ENCODE measurements around the gene SPIN1.

SPIN1 gene

DNA sequence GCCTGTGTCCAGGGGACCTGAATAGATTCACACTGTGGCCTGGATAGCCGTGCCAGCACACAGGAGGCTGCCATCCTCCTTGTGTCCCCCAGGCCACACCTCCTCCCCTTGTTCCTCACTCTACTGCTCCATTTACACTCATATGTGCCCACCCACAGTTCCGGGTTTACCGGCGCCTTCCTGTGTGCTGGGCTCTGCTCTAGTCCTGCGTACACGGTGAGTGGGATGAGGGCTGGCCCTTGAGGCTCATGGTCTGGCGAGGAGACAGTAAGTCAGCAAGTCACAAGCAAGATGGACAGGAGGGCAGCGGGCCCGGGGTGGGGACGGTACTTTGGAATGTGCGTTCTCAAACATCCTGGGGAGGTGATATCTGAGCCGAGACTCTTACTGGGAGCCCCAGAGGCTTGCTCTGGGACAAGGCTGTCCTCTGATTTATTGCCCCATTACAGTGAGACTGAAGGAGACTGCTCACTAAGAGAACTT lies 114.3 kb downstream of the SPIN1 start:
- no peak for DNase-seq

DNA sequence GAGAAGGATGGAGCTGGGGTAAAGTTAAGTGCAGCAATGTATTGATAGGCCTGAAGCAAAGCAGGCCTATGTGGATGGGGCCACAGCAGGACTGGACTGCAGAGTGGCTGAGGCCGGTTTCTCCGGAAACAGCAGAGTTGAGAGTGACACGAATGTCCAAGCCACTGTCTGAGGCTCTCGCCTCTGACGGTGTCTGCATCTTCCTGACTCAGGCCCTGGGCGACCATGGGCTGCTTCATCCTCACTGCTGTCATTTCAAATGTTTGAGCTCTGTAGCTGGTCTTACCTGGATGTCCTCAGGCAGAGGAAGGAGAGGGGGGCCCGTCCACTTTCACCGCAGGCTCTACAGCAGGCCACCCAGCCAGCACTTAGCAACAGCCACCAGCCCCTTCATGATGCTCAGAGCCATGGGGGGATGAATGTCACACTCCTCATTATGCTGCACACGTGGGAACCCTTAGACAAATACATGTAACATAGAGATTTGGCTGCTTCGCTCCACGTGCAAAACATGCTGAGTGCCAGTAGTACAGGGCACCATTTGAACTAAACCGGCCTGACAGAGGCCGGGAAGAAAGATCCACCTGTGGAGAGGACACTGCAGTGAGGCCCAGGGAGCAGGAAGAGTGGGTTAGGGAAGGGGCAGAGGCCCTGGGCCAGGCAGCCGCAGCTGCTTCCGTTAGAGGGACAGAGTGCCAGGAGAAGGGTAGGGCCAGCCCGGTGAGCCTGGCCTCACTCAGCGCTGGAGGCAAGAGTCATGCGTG lies 115.0 kb downstream of the SPIN1 start:
- DNase-seq = no peak

DNA sequence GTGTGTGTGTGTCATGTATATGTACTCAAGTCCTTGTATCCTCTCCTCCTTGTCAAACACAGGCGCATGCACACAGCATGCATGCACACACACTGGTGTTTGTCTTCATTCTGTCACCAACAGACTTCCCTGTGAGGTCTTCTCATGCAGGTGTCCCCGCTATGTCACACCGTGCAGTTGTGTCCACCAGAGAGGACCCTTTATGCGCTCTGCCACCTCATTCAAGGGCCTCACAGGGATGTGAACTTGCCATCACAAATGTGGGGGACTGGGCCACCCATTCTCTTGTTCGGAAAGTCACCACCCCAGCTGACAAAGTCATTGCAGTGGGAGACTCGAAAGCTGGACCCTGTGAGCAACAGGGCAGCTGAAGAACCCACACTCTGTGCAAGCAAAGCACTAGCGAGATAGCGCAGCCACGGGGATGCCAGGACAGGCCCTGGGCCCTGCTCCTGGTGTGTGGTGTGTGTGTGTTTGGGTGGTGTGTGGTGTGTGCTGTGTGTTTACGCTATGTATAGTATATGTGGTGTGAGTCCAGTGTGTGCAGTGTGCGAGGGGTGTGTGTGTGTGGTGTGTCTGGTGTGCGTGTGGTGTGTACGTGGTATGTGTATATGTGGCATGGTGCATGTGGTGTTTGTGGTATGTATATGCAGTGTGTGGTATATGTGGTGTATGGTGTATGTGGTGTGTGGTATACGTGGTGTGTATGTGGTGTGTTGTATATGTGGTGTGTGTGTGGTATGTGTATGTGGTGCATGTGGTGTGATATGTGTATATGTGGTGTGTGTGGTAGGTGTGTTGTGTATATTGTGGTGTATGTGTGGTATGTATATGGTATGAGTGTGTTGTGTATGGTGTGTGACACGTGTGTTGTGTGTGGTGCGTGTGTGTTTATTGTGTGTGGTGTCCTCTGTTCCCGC lies 115.9 kb downstream of the SPIN1 start:
- no peak for DNase-seq

DNA sequence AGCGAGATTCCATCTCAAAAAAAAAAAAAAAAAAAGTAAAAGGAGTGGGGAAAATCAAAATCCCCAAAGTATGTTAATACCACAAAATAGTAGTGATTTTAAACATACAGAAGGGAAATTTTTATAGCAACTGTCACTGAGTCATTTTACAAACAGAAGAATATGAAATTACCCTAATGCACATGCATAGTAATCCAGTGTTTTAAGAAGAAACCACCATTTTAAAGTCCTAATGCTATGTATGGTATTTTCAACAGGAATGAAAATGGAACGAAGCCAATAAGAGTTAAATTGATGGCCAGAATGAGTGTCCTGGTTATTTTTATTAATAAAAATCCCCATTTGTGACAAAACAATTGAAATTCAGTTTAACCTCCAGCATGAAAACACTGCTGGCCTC lies 120.1 kb downstream of the SPIN1 start:
- DNase-seq = no peak

DNA sequence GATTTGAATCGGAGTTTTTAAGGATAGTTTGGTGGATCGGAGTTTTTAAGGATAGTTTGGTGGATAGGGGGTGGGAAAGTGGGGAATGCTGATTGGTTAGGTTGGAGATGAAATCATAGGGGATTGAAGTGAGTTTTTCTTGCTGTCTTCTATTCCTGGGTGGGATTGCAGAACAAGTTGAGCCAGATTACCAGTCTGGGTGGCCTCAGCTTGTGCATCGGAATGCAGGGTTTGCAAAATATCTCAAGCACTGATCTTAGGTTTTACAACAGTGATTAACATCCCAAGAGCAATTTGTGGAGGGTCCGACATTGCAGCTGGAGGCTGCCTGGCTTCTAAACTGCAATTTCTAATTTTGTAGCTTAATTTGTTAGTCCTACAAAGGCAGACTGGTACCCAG lies 123.7 kb downstream of the SPIN1 start:
- no peak for DNase-seq

DNA sequence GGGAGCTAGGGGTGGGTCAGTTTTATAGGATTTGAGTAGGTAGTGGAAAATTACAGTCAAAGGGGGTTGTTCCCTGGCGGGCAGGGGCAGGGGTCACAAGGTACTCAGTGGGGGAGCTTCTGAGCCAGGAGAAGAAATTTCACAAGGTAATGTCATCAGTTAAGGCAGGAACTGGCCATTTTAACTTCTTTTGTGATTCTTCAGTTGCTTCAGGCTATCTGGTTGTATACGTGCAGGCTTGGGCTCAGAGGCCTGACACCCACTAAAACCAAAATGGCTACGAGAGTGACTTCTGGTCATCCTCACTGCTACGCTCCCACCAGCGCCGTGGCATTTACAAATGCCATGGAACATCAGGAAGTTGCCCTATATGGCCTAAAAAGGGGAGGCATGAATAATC lies 126.0 kb downstream of the SPIN1 start:
- no peak for DNase-seq

DNA sequence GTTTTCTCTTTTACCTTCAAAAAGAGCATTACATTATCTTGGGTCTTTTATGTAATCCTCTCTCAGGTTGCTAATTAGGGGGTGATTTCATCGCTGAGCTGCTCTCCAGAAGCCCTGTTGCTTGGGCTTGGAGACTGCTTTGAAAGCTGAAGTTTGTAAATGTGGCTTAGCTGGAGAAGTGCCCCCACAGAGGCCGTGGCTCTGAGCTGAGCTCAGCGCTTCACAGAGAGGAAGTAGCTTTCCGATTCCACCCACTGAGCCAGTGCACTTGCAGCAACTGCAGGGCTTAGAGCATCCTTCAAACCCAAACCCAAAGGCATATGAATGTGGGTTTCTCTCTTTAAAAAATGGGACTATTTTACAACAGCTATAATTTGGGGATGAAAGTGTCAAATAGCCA lies 133.1 kb downstream of the SPIN1 start:
- DNase-seq = no peak

DNA sequence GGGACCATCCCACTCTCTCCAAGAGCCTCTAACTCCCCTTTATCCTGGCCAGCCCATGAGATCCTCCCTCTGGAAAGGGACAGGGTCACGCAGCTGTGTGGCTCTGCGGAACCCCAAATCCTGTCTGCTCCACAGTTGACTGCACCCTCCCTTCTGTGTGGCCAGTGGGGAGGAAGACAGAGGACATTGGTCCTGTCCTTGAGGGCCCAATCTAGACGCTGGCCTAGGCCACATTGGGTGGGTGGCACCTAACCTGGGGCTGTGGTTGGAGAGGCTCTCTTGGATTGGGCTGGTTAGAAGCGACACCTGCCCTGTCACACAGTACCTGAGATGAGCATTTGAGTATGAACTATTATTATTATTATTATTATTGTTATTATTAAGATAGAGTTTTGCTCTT lies 134.1 kb downstream of the SPIN1 start:
- DNase-seq = no peak

DNA sequence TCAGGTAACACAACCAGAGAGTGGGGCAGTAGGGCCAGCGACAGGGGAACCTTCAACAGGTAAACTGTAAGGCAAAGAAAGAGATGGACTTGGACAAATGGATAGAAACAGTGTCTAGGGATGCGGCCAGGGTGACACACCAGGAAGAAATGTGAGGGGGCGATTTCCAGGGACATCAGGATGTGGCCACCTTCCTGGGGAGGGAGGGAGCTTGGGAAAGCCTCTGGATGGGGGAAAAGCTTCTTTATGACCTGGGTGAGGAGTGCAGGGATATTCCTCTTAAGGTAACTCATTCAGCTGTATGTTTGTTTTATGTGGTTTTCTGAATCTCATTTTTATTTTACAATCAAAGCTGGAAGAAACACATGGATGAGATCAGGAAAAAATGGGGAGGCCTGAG lies 134.8 kb downstream of the SPIN1 start:
- no peak for DNase-seq

DNA sequence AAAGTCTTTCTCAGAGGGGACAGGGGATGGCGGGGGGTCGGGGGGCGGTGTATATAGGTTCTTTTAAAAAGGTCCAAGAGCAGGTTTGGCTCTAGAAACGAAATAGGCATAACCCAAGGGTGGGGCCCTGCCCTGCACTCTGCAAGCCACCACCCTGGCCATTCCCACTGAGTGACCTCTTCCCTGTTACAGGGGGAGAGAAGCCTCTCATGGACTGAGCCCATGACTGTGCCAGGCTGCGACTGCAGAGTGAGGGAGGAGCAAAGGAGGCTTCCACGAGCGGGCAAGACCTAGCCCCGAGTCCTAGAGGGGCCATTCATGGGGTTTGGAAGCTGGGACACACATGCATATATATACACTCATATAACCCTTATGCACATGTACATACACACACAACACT lies 136.7 kb downstream of the SPIN1 start:
- DNase-seq = no peak

DNA sequence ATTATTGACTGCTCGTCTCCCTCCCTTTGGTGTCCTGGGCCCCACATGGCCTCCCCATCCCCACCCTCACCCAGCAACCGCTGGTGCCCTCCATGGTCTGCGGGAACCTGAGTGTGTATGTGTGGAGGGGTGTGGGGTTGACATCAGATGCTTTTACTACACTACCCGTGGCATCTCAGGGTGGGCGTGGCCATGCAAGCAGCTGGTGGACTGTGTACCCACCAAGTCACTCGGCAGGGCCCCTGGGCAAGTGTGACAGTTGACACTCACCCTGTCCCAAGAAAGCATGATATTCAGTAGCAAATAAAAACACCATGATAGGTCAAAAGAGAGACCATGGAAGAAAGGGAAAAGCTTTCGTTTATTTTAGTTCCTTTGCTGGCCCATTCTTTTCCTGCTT lies 139.4 kb downstream of the SPIN1 start:
- DNase-seq = no peak
